Activated T-cell treated with anti-CD3 and anti-CD28 coated beads for 24 hours (primary cell): ENCODE results near the gene FFAR1.
"Not testable (repeated sequence)": the region's sequence is repeated elsewhere in the genome, so short reads cannot be mapped to it uniquely, and the experiment has no call there.

ENCODE experiments used
- DNase-seq: peaks from one replicate; pipeline ENCODE4 v3.0.0-alpha.2; 2020; ENCODE audit warnings: low read depth

FFAR1 gene

DNA sequence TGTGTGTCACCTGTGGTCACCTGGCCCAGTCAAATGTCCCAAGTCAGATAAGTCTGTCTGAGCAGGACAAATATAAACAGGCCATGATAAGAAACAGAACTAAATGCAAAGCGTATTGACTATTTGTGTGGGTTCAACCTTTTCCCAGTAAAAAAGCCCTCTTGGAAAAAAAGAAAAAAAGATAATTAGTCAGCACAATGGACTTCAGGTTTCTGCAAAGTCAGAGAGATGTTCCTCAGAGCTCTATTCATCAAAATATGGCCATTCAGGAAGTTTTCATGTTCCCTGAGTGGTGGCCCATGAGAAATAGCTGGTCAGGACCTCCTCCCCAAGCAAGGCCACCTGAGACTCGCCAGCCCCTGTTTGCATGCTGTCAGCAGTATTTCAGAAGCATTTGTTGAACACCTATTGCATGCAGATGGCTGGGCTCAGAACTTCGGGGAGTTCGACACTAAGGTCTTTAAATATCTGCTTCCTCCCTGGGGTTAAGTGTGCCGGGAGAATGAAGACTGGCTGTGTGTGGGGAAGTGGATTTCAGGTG lies 13.2 kb downstream of the FFAR1 start:
- no peak for DNase-seq

DNA sequence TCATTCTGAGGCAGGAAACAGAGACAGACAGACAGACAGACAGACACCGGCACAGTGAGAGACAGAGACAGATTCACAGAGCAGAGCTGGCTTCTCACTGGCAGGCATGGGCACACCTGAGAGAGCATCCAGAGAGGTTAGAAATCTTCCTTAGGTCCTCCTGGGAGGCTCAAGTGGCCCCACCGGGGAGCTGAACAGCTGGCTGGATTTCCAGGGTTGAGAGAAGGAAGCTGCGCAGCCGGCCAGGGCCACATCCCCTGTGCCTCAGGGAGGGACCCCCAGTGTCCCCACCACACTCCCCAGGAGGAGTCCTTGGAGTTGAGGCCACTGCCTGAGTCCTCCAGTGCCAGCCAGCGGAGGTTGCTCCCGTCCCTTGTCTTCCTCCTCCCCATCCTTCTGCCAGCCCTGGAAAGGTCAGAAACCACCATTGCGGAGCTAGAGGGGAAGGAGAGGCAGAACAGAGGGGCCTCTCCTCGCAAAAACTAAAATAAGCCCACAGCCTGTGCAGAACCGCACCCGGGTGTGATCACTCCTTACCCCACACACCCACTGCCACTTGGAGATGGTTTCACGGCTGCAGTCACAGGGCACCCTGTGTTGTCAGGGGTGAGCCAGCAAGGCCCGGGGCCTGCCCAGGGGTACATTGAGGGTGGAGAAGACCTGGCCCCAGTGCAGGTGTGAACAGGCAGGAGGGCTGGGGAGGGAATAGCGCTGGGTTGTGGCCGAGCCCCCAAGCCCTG lies 14.7 kb downstream of the FFAR1 start:
- no peak for DNase-seq

DNA sequence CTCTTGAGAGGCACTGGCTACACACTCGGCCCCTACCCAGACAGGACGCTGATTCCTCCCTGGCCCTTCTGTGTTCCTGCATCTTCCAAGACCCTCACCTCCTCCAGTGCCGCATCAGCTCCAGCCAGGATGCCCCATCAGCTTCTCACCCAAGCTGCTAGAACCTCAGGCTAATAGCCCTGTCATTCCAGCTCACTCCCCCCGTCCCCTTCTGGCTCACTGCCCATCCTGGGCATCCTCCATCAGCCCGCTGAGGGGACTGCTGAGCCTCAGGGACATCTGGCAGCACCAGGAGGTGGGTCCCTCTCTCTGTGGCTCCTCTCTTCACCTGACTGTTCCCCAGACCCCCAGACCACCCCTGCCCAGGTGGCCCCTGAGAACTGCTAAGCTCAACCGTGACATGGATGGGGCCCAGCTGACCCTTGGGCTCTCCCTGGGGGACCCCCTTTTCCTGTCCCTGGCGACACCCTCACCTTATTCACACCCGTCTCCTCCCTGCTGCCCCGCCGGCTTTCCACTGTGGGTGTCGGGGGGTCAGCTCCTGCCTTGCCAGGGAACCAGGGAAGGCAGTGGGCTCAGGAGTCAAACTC lies 15.4 kb downstream of the FFAR1 start:
- DNase-seq: no peak

DNA sequence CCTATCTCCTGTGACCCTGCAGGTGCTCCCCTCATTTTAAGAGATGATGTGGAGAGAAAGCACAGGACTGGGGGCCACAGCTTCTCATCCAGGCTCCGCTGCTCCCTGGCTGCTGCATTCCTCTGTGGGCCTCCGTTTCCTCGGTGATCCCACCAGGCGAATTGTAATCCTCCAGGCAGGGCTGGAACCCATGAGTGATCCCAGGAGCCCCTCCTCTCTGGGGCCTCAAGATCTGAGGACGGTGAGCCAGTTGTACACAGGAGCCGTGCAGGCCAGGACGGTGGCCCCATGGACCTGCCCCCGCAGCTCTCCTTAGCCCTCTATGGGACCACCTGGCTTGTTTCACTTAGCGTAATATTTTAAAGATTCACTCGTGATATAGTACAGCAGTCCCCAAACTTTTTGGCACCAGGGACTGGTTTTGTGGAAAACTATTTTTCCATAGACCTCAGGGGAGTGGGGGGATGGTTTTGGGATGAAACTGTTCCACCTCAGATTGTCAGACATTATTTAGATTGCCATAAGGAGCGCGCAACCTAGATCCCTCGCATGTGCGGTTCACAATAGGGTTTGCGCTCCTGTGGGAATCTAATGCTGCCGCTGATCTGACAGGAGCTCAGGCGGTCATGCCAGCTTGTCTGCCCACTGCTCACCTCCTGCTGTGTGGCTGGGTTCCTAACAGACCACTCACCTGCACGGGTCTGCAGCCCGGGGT lies 16.2 kb downstream of the FFAR1 start:
- DNase-seq: no peak

DNA sequence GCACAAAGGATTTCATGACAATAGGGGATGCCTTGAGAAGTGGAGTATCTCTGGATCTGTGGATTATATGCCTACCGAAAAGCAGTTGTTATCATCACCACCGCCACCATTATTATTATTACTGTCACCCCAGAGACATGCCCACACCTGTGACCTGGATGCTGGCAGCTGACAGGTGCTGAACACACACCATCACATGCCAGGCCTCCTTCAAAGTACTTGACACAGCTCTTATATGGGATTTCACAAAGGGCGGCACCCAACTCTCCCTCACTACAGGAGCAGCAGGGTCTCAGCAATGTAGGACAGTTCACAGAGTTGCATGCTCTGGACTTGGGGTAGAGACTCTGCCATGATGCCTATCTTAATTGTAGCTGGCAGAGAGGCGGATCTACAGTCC lies 17.6 kb downstream of the FFAR1 start:
- DNase-seq: no peak

DNA sequence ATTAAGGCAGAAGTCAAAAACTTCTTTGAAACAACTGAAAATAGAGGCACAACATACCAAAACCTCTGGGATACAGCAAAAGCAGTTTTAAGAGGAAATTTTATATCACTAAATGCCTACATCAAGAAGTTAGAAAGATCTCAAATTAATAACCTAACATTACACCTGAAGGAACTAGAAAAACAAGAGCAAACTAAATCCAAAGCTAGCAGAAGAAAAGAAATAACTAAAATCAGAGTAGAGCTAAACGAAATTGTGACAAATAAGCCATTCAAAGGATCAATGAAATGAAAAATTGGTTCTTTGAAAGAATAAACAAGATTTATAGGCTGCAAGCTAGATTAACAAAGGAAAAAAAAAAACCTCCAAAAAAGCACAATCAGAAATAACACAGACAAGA lies 20.7 kb downstream of the FFAR1 start:
- no peak for DNase-seq

DNA sequence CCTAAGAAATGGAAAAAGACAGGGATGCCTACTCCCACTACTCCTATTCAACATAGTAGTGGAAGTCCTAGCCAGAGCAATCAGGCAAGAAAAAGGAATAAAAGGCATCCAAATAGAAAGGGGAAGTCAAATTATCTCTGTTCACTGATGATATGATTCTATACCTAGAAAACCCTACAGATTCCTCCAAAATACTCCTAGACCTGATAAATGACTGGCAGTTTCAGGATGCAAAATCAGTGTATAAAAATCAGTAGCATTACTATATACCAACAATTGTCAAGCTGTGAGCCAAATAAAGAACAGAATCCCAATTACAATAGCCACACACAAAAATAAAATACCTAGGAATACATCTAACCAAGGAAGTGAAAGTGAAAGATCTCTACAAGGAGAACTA lies 21.8 kb downstream of the FFAR1 start:
- no peak for DNase-seq

DNA sequence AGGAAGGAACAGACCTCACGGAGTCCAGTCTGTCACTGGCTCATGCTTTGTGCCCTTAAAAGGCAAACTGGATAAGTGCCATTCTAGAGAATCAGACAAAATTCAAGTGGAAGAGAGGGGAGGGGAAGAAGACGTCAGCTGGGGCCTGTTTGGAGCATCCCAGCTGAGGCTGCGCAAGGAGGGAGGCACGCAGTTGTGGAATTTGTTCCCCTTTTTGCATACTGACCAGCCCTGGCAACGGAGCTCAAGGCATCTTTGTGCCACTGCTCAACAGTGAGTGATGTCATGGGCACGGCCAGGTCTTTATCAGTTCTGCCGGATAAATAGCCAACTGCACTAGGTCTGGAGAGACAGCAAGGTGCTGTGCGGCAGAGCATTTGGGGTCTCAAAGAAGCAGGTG lies 23.0 kb downstream of the FFAR1 start, which contains the start of gene GPR42:
TSS of gene GPR42 (plus strand) at position 347 of the 400 bp plus-strand sequence. CDS start 292 bp downstream, outside the sequence.
- no peak for DNase-seq

DNA sequence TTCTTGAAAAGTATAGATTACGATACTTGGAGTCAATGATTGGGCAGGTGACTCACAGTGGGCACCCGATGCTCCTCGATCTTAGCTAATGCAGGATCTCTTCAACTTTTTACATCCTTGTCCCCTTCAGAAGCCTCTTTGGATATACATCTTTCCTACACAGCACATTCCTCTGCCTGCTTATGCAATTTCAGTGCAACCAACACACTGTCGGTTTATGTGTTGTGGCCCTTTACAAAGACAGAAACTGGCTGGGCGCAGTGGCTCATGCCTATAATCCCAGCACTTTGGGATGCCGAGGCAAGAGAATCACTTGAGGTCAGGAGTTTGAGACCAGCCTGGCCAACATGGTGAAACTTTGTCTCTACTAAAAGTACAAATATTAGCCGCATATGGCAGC lies 25.8 kb downstream of the FFAR1 start:
- no peak for DNase-seq

DNA sequence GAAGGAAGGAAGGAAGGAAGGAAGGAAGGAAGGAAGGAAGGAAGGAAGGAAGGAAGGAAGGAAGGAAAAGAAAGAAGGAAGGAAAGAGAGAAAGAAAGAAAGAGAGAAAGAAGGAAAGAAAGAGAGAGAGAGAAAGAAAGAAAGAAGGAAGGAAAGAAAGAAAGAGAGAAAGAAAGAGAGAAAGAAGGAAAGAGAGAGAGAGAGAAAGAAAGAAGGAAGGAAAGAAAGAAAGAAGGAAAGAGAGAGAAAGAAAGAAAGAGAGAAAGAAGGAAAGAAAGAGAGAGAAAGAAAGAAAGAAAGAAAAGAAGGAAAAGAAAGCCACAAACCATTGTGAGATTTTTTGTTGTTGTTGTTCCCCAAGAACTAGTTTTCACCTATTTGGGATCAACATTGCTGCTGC lies 26.3 kb downstream of the FFAR1 start:
- not testable (repeated sequence) for DNase-seq

DNA sequence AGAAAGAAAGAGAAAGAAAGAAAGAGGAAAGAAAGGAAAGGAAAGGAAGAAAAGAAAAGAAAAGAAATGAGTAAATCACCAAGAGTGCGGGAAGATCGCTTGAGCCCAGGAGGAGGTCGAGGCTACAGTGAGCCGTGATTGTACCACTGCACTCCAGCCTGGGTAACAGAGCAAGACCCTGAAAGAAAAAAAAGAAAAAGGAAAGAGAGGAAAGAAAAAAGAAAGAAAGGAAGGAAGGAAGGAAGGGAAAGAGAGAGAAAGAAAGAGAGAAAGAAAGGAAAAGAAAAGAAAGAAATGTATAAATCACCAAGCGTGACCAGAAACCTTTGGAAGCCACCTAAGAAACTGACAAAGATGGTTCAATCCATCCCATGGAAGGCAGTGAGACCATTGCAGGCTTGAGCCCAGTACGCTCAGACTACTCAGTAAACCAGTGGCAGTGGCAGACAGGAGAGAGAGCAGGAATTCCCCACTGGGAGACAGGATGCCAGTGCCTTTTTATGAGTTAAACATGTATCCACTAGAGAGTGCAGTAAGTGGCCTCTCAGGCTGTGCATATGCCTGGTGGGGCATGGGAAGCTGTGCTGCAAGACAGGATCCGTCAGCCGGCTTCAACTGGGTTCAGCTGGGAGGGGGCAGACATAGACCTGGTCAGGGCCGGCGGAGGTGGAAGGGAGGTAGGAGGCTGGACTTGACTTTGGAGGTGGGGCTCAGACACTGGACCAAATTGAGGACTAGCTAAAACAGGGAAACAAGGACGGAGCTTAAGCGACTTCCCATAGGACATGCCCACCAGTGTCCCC lies 28.0 kb downstream of the FFAR1 start:
- no peak for DNase-seq

DNA sequence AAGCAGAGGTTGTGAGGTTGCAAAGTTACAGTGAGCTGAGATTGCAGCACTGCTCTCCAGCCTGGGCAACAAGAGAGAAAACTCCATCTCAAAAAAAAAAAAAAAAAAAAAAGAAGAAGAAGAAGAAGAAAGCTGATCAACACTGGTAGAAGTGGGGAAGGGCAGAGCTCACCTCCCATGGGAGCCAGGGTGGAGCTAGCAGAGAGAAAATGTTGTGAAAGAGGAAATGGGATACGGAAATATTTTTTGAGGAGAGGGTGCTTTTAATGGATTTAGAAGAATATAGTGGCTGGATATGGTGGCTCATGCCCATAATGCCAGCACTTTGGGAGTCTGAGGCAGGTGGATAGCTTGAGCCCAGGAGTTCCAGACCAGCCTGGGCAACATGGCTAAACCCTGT lies 30.0 kb downstream of the FFAR1 start:
- DNase-seq: no peak

DNA sequence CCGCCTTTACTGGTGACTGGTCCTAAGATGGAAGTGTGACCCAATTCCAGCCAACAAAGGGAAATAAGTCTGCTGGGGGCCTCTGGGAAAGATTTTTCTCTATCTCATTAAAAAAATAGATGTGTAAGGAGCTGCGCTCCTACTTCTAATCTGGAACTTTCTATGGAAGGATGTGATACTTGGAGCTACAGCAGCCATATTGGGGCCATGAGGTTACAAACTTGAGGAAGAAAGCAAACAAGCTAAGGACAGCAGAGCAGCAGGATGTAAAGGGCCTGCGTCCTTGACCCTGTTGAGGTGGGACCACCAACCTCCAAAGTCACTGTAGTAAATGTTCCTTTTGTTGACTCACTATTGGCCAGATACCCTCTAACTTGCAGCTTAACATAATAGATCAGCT lies 30.7 kb downstream of the FFAR1 start:
- DNase-seq: no peak

DNA sequence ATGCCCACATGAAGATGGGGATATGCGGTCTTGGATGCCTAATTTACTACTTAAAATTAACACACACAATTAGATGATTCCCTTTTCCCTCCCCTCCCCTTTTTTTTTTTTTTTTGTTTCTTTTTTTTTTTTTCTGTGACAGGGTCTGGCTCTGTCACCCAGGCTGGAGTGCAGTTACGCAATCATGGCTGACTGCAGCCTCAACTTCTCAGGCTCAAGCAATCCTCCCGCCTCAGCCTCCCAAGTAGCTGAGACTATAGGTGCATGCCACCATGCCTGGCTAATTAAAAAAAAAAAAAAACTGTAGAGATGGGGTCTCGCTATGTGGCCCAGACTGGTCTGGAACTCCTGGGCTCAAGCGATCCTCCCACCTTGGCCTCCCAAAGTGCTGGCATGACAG lies 31.8 kb downstream of the FFAR1 start:
- DNase-seq: not testable (repeated sequence)

DNA sequence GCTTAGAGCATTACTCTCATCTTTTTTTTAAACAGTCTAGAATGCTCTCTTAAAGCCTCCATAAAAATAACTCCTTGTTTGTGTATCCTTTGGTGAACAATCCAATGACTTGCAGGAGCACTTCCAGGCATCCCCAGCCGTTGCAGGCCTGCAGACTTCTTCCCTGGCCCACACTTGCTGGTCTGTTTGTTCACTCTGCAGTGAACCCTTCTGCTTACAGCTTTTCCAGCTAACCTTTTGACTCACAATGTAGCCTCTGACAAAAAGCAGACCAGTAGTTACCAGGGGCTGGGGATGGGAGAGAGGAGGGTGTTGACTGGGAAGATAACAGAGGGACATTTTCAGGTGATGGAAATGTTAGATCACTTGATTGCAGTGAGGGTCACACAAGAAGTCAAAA lies 32.3 kb downstream of the FFAR1 start:
- no peak for DNase-seq

DNA sequence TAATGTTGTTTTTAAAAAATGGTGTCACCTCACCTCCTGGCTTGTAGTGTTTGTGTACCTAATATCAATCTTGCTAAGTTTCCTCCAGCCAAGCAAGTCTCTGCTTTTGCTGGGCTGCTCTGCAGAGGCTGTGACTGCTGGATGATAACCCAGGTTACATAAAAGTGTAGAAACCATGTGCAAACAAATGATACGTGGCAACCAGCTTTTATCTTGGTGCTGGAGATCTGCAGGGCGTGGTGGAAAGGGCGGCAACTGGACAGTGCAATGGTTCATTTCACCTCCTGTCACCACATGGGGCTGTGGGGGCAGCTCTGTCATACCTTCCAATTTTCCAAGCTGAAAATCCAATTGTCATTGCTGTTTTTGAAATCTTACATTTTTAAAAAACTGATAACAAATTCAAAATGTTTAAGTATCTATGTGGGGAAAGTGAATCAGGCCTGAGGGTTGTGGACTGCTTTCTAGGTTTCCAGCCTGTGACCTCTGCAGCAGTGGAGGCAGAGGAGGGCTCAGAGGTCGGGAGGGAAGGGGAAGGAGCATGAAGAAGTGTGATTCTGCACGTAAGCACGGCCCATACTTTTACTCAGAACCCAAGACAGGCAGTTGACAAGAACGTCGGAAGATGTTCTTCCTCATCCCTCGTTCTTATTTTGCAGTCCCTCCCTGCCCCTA lies 32.9 kb downstream of the FFAR1 start:
- DNase-seq: no peak

DNA sequence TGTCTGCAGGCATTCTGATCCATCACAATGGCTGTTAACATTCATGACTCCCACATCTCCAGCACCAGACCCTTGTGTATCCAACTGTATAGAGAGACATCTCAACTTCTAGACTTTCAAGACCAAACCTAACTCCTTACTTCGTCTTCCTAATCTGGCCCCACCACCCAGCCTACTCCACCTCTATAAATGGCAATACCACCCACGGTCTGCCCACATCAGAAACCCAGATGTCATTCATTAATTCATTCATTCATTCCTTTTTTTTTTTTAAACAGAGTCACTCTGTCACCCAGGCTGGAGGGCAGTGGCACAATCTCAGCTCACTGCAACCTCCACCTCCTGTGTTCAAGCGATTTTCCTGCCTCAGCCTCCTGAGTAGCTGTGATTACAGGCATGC lies 33.6 kb downstream of the FFAR1 start:
- DNase-seq: no peak

DNA sequence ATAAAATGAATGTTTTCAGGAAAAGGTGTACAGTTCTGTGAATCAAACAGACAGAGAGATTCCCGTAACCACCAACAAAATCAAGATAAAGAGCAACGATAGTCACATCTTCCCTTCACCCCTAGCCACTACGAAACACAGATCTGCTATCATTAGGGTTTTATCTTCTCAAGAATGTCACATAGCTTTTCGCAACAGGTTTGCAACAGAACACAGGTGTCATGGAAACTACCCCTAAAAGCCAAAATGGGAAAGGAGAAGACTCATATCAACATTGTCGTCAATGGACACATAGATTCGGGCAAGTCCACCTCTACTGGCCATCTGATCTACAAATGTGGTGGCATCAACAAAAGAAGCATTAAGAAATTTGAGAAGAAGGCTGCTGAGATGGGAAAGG lies 34.2 kb downstream of the FFAR1 start:
- no peak for DNase-seq

DNA sequence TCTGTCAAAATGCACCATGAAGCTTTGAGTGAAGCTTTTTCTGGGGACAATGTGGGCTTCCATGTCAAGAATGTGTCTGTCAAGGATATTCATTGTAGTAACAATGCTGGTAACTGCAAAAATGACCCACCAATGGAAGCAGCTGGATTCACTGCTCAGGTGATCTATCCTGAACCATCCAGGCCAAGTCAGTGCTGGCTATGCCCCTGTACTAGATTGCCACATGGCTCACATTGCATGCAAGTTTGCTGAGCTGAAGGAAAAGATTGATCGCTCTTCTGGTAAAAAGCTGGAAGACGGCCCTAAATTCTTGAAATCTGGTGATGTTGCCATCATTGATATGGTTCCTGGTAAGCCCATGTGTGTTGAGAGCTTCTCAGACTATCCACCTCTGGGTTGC lies 35.8 kb downstream of the FFAR1 start:
- DNase-seq: no peak

DNA sequence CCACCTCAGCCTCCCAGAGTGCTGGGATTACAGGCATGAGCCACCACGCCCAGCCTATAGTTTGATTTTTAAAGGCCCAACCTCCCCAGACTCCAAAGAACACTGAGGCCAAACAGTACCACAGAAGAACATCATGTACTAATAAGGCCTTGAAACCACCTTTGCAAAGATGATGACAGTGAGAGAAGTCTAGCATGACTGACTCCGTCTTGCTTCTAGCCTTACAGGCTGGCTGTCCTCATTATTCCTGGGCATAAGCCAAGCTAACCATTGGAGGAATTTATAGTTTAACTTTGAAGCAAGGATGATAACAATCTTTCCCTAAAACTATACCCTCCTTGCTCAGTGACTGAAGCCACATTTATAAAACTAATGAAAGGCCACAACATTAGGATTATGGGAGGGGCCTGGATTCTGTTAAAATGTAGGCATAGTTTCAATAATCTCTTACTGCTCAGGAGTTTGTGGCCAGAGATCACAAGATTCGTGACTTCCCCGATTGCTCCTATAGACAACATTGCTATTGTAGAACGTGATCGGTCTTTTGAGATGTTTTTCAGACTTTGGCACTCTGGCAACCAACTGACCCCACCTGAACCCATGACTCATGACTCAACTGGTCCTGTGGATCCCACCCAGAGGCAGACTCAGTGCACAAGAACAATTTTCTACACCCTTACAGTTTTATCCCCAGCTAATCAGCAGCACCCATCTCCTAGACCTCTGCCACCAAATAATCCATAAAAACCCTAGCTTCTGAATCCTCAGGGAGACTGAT lies 40.8 kb downstream of the FFAR1 start:
- DNase-seq: no peak
